ENCODE results near the gene DUSP14.
"Not testable (repeated sequence)": the region's sequence is repeated elsewhere in the genome, so short reads cannot be mapped to it uniquely, and the experiment has no call there.

The DUSP14 gene

DNA sequence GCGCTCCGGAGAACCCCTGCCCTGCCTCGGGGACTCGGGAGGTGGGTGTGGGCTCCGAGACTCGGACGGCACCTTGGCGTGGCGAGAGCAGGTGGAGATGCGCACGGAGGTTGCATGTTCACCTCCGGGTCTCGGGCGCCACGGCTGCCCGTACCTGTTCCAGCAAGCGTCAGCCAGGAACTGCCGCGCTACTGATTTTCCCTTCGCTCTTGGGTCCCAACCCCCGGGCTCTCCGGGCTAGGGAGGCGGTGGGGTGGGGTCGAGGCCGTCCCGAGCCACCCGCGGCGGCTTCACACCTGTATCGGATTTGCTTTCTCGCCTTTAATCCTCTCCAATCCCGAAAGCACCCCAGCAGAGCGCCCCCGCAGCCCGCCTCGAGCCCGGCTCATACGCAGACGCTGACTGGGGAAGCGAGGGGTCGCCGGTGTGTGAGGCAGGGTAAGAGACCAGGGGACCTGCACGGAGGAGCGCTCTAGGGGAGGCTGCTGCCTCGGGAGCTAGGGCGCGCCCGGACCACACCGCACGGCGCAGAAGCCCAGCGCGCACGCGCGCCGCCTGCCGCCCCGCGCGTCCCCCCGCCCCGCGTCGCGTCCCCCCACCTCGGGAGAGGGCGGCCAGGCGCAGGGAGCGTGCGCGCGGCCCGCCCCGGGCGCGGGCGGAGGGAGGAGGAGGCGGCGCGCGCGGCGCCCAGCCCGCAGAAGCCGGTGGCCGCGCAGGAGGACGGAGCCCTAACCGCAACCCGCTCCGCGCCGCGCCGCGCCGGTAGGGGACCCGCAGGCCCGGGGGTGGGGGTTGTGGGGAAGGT is at the start of gene DUSP14:
Gene DUSP14 (plus strand): TSS at position 695 of the 805 bp plus-strand sequence. CDS start 22,382 bp downstream, outside the sequence.
- DNase-seq = peak; percentile 85 to 92

- no peak for DNase-seq
Measured at GRCh38 chr17:37440424-37440823, 49.3 kb upstream of the DUSP14 start.

- DNase-seq = not testable (repeated sequence)
Measured at GRCh38 chr17:37441369-37442014, 48.2 kb upstream of the DUSP14 start.

GRCh38 chr17:37446027-37446426 is 43.7 kb upstream of the DUSP14 start:
- no peak for DNase-seq

- DNase-seq = no peak
Measured at GRCh38 chr17:37447641-37448040, 42.0 kb upstream of the DUSP14 start.

- DNase-seq = no peak
Measured at GRCh38 chr17:37450112-37450511, 39.6 kb upstream of the DUSP14 start.

DNA sequence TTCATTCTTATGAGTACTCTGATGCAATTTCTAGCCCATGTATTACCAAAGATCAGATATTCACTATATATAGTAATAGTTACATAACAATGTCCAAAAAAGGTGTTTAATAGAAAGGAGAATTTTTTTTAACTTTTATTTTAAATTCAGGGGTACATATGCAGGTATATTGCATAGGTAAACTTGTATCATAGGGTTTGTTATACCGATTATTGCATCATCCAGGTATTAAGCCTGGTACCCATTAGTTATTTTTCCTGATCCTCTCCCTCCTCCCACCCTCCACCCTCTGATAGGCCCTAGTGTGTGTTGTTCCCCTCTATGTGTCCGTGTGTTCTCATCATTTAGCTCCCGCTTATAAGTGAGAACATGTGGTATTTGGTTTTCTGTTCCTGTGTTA is 31.9 kb upstream of the DUSP14 start:
- DNase-seq = not testable (repeated sequence)

- DNase-seq = no peak
Measured at GRCh38 chr17:37458805-37459204, 30.9 kb upstream of the DUSP14 start.

GRCh38 chr17:37461668-37462067 is 28.0 kb upstream of the DUSP14 start:
- no peak for DNase-seq

DNA sequence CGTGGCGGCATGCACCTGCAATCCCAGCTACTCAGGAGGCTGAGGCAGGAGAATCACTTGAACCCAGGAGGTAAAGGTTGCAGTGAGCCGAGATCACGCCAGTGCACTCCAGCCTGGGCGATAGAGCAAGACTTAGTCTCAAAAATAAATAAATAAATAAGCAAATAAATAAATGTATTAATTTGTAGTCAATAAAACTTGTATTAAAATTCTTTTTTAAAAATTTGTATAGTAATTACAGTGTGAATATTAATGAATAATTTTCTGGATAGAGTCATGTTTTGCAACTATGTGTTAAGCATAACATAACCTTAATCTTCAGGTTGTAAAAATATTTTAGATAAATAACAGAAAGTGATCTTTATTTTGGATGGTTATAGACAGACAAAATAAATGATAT is 27.2 kb upstream of the DUSP14 start:
- no peak for DNase-seq

DNA sequence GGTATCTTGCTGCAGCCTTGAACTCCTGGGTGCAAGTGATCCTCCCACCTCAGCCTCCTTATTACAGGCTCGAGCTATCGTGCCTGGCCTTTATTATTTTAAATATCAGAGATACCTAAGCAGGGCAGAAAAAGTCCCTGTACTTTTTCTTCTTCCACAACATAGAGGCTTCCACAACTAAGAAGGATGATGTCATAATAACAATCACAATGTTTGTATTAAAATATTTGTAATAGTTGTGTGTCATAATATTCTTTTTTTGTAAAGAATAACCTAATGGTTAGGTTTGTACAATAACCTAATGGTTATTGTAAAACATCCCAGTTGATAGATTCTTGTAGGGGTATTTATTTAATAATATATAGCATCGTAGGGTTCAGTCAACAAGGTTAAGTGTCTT is 26.7 kb upstream of the DUSP14 start:
- no peak for DNase-seq

- no peak for DNase-seq
Measured at GRCh38 chr17:37465069-37465616, 24.5 kb upstream of the DUSP14 start.

DNA sequence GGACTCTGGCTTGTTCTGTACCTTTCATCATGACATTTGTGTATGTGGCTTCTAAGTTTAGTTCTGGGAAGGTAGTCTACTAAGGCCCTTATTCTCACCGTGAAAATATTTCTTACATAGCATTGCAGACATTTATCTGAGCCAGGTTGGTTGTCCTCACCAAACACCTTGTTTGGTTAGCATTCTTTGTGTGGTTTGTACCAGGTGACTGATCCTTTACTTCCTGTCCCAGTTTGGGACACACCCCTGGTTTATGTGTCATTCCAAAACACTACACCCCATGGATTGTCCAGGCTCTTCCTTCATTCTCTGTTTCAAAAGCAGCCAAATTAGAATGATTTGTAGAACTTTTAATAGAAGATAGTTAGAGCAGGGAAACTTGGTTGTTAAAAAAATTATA is 23.2 kb upstream of the DUSP14 start:
- no peak for DNase-seq

DNA sequence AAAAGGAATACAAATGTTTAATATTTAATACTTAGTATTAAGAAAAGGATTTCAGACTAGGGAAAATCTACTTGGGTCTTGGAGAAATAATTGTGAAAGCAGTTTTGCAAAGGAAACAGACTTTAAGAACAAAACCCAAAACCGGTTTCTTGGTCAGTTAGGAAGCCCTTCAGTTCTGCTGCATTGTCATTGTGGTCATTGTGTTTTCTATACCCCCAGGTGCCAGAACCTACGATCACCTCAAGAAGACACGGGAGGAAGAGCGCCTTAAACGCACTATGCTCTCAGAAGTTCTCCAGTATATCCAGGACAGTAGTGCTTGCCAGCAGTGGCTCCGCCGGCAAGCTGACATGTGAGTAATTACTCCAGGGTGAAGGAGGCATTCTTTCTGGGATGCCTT is 19.5 kb upstream of the DUSP14 start:
- no peak for DNase-seq

DNA sequence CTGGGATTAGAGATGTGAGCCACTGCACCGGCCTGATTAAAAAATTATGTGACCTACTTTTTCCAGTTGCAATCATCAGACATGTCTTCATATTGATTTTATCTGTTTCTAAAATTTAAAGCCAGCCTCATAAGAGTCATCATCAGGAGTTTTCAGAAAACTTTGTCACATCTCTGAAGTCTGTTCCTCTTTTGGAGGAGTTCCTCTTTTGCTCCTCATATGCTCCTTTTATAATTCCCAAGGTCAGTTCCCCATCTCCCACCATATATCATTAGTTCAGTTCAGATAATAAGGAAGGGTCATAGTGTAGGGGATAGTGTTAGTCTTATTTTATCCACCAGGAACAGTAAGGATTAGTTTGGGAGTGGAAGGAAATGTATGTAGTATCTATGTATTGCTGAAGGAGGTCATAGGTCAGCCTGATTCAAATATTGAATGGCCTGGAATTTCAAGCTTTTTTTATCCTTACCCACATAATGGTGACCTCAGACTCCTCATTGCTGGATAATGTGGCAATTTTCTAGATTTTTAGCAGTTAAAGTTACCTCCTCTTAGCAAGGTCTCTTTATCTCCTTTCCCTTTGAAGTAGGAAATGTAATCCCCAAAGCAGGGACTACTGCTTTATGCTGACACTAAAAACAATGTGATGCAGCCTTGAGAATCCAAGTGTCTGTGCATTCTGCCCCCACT is 13.8 kb upstream of the DUSP14 start:
- DNase-seq = no peak

GRCh38 chr17:37476431-37477120 is 13.1 kb upstream of the DUSP14 start:
- DNase-seq = no peak

DNA sequence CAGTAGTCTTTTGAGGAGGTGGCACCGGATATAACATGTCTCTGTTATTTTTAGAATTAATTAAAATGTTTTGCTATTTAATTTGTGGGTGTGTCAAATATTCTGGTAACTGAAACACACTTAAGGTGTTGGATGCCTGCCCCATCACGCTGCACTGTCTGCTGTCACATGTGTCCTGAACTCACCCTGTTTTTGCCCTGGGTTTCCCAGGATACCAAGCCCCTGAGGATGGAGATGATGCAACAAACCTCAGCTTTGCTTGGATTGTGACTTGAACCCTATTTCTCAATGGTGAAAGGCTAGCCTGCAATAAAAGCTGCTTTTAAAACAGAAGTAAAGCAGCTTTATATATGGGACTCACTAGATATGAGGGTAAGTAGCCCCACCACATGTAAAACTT is 11.5 kb upstream of the DUSP14 start:
- no peak for DNase-seq

DNA sequence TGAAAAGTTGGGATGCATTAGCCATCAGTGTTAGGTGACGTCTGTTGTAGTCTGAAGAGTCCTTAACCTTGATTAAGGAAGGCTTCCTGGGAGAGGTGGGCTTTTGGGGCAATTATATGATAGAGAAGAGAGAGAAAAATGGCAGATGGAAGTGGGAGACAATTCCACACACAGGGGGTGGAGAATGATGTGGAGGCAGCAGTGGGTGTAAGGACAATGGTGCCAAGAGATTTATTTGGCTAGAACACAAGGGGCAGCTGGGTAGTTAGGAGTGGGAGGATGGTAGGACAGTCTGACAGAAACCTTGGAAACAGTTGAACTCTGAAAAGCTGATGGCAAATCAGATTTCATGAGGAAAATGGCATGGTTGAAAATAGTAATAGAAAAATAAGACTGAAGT is 10.7 kb upstream of the DUSP14 start:
- DNase-seq = no peak

- DNase-seq = no peak
Measured at GRCh38 chr17:37480427-37480826, 9.3 kb upstream of the DUSP14 start.

DNA sequence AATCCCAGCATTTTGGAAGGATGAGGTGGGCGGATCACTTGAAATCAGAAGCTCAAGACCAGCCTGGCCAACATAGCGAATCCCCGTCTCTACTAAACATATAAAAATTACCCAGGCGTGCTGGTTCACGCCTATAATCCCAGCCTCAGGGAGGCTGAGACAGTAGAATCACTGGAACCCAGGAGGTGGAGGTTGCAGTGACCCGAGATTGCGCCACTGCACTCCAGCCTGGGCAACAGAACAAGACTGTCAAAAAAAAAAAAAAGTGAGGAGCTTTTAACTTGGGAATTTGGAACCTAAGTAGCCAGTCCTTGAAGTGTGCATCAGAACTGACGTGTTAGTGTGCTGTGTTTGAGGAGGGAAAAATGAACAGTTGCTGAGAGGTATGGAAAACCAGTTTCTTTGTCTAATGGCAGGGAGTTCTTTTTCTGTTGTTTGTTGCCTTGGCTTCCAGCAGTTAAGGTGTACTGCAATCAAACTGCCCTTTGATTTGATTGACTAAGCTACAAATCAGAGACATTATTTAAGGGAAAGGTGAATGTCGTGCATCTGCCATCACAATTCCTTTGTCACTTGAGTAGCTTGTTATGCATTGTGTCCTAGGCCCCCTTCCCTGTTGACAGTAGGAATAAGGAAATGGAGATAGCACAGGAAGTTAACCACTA is 8.6 kb upstream of the DUSP14 start:
- DNase-seq = no peak

- no peak for DNase-seq
Measured at GRCh38 chr17:37483311-37484039, 6.2 kb upstream of the DUSP14 start.
